HG03280 (cell line): Measurements from ENCODE around the gene JADE3.

Experiments
- ATAC-seq: cut with Tn5 transposase; IDR thresholded peaks from one replicate; pipeline ENCODE4 v1.9.1; 2021; ENCODE audit warnings: mild to moderate bottlenecking, moderate library complexity; ENCODE audit not compliant: unreplicated experiment

JADE3 gene

GRCh38 chrX:47101206-47101605, 189.0 kb downstream of the JADE3 start:
- ATAC-seq = no peak
